ENCODE data around the gene FRAS1. TPM values are rescaled to one million over a fixed set of nuclear protein-coding genes. Genes with fewer than 3 reads are reported as not detected.

Gene FRAS1
- total RNA-seq, 1 experiment from 2014 or later, result 82.0 TPM

DNA sequence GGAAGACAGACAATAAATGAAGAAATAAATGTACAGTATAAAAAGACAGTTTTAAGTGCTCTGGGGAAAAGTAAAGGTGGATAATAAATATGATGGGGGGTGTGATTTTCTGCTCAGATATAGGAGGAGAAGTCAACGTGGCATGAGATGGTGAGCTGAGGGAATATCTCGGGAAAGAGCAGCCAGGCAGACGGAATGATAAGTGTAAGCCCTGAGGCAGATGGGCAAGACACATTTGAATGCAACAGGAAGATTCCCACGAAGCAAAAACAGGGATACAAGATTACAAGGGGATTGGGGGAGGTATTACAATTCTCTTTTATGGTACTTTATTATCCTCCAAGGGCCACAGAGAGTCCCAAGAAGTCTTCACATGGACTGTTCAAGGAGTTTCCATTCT, 505.6 kb downstream of the FRAS1 start:
- TF ChIP-seq, protein P1, sequence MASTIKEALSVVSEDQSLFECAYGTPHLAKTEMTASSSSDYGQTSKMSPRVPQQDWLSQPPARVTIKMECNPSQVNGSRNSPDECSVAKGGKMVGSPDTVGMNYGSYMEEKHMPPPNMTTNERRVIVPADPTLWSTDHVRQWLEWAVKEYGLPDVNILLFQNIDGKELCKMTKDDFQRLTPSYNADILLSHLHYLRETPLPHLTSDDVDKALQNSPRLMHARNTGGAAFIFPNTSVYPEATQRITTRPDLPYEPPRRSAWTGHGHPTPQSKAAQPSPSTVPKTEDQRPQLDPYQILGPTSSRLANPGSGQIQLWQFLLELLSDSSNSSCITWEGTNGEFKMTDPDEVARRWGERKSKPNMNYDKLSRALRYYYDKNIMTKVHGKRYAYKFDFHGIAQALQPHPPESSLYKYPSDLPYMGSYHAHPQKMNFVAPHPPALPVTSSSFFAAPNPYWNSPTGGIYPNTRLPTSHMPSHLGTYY (CRISPR knock-in tag; IDR thresholded peaks at IDR 0.05), result no peak
- TF ChIP-seq ELF4 (CRISPR knock-in tag; IDR thresholded peaks at IDR 0.05; ENCODE audit: low read depth), result no peak
- TF ChIP-seq, protein P2, sequence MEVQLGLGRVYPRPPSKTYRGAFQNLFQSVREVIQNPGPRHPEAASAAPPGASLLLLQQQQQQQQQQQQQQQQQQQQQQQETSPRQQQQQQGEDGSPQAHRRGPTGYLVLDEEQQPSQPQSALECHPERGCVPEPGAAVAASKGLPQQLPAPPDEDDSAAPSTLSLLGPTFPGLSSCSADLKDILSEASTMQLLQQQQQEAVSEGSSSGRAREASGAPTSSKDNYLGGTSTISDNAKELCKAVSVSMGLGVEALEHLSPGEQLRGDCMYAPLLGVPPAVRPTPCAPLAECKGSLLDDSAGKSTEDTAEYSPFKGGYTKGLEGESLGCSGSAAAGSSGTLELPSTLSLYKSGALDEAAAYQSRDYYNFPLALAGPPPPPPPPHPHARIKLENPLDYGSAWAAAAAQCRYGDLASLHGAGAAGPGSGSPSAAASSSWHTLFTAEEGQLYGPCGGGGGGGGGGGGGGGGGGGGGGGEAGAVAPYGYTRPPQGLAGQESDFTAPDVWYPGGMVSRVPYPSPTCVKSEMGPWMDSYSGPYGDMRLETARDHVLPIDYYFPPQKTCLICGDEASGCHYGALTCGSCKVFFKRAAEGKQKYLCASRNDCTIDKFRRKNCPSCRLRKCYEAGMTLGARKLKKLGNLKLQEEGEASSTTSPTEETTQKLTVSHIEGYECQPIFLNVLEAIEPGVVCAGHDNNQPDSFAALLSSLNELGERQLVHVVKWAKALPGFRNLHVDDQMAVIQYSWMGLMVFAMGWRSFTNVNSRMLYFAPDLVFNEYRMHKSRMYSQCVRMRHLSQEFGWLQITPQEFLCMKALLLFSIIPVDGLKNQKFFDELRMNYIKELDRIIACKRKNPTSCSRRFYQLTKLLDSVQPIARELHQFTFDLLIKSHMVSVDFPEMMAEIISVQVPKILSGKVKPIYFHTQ (CRISPR knock-in tag; IDR thresholded peaks at IDR 0.05), result no peak
- no peak for TF ChIP-seq OVOL2 (CRISPR knock-in tag; IDR thresholded peaks at IDR 0.05; ENCODE audit: borderline replicate concordance)
- no peak for TF ChIP-seq RORB (CRISPR knock-in tag; IDR thresholded peaks at IDR 0.05)
- no peak for TF ChIP-seq GABPB1 (CRISPR knock-in tag; IDR thresholded peaks at IDR 0.05)
- TF ChIP-seq MYBL2 (CRISPR knock-in tag; IDR thresholded peaks at IDR 0.05), result no peak
- TF ChIP-seq, protein P3, sequence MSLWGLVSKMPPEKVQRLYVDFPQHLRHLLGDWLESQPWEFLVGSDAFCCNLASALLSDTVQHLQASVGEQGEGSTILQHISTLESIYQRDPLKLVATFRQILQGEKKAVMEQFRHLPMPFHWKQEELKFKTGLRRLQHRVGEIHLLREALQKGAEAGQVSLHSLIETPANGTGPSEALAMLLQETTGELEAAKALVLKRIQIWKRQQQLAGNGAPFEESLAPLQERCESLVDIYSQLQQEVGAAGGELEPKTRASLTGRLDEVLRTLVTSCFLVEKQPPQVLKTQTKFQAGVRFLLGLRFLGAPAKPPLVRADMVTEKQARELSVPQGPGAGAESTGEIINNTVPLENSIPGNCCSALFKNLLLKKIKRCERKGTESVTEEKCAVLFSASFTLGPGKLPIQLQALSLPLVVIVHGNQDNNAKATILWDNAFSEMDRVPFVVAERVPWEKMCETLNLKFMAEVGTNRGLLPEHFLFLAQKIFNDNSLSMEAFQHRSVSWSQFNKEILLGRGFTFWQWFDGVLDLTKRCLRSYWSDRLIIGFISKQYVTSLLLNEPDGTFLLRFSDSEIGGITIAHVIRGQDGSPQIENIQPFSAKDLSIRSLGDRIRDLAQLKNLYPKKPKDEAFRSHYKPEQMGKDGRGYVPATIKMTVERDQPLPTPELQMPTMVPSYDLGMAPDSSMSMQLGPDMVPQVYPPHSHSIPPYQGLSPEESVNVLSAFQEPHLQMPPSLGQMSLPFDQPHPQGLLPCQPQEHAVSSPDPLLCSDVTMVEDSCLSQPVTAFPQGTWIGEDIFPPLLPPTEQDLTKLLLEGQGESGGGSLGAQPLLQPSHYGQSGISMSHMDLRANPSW (CRISPR knock-in tag; conservative IDR thresholded peaks at IDR 0.05; ENCODE audit: low read depth), result no peak
- TF ChIP-seq, protein P4, sequence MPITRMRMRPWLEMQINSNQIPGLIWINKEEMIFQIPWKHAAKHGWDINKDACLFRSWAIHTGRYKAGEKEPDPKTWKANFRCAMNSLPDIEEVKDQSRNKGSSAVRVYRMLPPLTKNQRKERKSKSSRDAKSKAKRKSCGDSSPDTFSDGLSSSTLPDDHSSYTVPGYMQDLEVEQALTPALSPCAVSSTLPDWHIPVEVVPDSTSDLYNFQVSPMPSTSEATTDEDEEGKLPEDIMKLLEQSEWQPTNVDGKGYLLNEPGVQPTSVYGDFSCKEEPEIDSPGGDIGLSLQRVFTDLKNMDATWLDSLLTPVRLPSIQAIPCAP (CRISPR knock-in tag; IDR thresholded peaks at IDR 0.05), result no peak
- TF ChIP-seq, protein P5, sequence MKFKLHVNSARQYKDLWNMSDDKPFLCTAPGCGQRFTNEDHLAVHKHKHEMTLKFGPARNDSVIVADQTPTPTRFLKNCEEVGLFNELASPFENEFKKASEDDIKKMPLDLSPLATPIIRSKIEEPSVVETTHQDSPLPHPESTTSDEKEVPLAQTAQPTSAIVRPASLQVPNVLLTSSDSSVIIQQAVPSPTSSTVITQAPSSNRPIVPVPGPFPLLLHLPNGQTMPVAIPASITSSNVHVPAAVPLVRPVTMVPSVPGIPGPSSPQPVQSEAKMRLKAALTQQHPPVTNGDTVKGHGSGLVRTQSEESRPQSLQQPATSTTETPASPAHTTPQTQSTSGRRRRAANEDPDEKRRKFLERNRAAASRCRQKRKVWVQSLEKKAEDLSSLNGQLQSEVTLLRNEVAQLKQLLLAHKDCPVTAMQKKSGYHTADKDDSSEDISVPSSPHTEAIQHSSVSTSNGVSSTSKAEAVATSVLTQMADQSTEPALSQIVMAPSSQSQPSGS (CRISPR knock-in tag; IDR thresholded peaks at IDR 0.05; ENCODE audit: borderline replicate concordance, low read depth), result no peak
- no peak for TF ChIP-seq ZNF671 (CRISPR knock-in tag; IDR thresholded peaks at IDR 0.05)
- TF ChIP-seq, protein P6, sequence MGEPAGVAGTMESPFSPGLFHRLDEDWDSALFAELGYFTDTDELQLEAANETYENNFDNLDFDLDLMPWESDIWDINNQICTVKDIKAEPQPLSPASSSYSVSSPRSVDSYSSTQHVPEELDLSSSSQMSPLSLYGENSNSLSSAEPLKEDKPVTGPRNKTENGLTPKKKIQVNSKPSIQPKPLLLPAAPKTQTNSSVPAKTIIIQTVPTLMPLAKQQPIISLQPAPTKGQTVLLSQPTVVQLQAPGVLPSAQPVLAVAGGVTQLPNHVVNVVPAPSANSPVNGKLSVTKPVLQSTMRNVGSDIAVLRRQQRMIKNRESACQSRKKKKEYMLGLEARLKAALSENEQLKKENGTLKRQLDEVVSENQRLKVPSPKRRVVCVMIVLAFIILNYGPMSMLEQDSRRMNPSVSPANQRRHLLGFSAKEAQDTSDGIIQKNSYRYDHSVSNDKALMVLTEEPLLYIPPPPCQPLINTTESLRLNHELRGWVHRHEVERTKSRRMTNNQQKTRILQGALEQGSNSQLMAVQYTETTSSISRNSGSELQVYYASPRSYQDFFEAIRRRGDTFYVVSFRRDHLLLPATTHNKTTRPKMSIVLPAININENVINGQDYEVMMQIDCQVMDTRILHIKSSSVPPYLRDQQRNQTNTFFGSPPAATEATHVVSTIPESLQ (CRISPR knock-in tag; IDR thresholded peaks at IDR 0.05), result no peak
- no peak for TF ChIP-seq ZNF396 (CRISPR knock-in tag; IDR thresholded peaks at IDR 0.05; ENCODE audit: borderline replicate concordance)
- TF ChIP-seq, protein P7, sequence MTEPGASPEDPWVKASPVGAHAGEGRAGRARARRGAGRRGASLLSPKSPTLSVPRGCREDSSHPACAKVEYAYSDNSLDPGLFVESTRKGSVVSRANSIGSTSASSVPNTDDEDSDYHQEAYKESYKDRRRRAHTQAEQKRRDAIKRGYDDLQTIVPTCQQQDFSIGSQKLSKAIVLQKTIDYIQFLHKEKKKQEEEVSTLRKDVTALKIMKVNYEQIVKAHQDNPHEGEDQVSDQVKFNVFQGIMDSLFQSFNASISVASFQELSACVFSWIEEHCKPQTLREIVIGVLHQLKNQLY (CRISPR knock-in tag; IDR thresholded peaks at IDR 0.05), result no peak
- TF ChIP-seq, protein P8, sequence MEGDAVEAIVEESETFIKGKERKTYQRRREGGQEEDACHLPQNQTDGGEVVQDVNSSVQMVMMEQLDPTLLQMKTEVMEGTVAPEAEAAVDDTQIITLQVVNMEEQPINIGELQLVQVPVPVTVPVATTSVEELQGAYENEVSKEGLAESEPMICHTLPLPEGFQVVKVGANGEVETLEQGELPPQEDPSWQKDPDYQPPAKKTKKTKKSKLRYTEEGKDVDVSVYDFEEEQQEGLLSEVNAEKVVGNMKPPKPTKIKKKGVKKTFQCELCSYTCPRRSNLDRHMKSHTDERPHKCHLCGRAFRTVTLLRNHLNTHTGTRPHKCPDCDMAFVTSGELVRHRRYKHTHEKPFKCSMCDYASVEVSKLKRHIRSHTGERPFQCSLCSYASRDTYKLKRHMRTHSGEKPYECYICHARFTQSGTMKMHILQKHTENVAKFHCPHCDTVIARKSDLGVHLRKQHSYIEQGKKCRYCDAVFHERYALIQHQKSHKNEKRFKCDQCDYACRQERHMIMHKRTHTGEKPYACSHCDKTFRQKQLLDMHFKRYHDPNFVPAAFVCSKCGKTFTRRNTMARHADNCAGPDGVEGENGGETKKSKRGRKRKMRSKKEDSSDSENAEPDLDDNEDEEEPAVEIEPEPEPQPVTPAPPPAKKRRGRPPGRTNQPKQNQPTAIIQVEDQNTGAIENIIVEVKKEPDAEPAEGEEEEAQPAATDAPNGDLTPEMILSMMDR (IDR thresholded peaks at IDR 0.05), result no peak
- TF ChIP-seq, protein P9, sequence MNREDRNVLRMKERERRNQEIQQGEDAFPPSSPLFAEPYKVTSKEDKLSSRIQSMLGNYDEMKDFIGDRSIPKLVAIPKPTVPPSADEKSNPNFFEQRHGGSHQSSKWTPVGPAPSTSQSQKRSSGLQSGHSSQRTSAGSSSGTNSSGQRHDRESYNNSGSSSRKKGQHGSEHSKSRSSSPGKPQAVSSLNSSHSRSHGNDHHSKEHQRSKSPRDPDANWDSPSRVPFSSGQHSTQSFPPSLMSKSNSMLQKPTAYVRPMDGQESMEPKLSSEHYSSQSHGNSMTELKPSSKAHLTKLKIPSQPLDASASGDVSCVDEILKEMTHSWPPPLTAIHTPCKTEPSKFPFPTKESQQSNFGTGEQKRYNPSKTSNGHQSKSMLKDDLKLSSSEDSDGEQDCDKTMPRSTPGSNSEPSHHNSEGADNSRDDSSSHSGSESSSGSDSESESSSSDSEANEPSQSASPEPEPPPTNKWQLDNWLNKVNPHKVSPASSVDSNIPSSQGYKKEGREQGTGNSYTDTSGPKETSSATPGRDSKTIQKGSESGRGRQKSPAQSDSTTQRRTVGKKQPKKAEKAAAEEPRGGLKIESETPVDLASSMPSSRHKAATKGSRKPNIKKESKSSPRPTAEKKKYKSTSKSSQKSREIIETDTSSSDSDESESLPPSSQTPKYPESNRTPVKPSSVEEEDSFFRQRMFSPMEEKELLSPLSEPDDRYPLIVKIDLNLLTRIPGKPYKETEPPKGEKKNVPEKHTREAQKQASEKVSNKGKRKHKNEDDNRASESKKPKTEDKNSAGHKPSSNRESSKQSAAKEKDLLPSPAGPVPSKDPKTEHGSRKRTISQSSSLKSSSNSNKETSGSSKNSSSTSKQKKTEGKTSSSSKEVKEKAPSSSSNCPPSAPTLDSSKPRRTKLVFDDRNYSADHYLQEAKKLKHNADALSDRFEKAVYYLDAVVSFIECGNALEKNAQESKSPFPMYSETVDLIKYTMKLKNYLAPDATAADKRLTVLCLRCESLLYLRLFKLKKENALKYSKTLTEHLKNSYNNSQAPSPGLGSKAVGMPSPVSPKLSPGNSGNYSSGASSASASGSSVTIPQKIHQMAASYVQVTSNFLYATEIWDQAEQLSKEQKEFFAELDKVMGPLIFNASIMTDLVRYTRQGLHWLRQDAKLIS (CRISPR knock-in tag; IDR thresholded peaks at IDR 0.05; ENCODE audit: borderline replicate concordance), result no peak
- TF ChIP-seq FOXJ3 (CRISPR knock-in tag; IDR thresholded peaks at IDR 0.05; ENCODE audit: borderline replicate concordance), result no peak
- TF ChIP-seq ZNF416 (CRISPR knock-in tag; IDR thresholded peaks at IDR 0.05), result no peak
- TF ChIP-seq JAZF1 (CRISPR knock-in tag; IDR thresholded peaks at IDR 0.05), result no peak
- Mint-ChIP-seq H3K27me3 (ENCODE audit: low read depth) (no peaks in the 10 kb centered on the region), H3K9me3 (no peaks in the 10 kb centered on the region), H3K4me1 (peaks cover 54% of the 10 kb centered on the region), H3K4me3 (no peak overlapping the region), H3K27ac (no peak overlapping the region), H3K36me3 (no peaks in the 10 kb centered on the region)
- ChIA-PET CTCF (no interaction called here), POLR2A (no interaction called here)
- ATAC-seq, result no peak
- no peak for DNase-seq (ENCODE audit: low spot score)

Data from WTC11 (cell line).